ENCODE data around the gene ACBD3. TPM values are rescaled to one million over a fixed set of nuclear protein-coding genes. Genes with fewer than 3 reads are reported as not detected.

The ACBD3 gene
- total RNA-seq, 2 experiments from 2014 or later = 15.0 to 15.7 TPM

- Mint-ChIP-seq H3K36me3 (ENCODE audit: low read depth) (no peaks in the 10 kb centered on the region), H3K4me1 (ENCODE audit: low read depth) (peaks cover 12% of the 10 kb centered on the region), H3K27ac (no peak overlapping the region), H3K27me3 (ENCODE audit: low read depth) (no peaks in the 10 kb centered on the region), H3K4me3 (no peak overlapping the region), H3K9me3 (no peaks in the 10 kb centered on the region)
- intact Hi-C loops (cut with micrococcal nuclease) = no loop called here
- DNase-seq = no peak
- CTCF ChIA-PET = no interaction called here
These were observed 57.3 kb downstream of the ACBD3 start for GRCh38 chr1:226129230-226129629.

DNA sequence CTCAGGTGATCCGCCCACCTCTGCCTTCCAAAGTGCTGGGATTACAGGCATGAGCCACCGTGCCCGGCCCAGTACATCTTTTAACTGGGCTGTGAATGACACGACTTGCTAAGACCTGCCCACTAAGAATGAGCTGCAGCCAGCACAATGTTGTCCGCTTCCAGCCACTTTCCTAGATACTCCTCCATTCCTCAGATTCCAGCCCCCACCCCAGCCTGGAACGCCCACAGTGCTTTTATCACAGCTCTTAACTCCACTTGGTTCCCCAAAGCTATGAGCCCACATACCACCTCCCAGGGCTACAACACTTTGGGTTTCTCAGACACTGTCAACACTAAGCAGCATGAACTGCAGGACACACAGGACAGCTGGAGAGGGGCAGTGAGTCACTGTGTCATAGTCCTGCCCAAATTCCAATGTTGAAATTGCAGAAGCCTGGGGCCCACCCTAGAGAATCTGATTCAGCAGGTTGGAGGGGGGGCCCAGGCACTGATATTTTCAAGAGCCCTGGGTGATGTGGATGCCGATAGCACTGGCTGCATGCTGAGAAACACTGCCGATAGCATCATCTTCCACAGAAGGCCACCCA is 58.0 kb downstream of the ACBD3 start:
- CTCF ChIA-PET = interaction anchor here (0.9 to 1.0 kb wide), 2 partner anchors 69 to 70 kb away, joined by 3 to 4 read pairs; no protein-coding TSS in a partner anchor

GRCh38 chr1:226126824-226127569 is 59.5 kb downstream of the ACBD3 start:
- no peaks in the 10 kb centered on the region for H3K9me3 Mint-ChIP-seq
- intact Hi-C loops (cut with micrococcal nuclease) = no loop called here
- DNase-seq = no peak
- no peak overlapping the region for H3K27ac Mint-ChIP-seq
- no peak overlapping the region for H3K4me3 Mint-ChIP-seq
- H3K36me3 Mint-ChIP-seq (ENCODE audit: low read depth) = no peaks in the 10 kb centered on the region
- H3K27me3 Mint-ChIP-seq (ENCODE audit: low read depth) = no peaks in the 10 kb centered on the region
- CTCF ChIA-PET = interaction anchor here (0.6 to 4.7 kb wide), 8 partner anchors 38 to 555 kb away, joined by 3 to 211 read pairs (median 8); partner anchors contain the start of gene LIN9
- peaks cover 22% of the 10 kb centered on the region for H3K4me1 Mint-ChIP-seq (ENCODE audit: low read depth)

More for the DNA sequence above, 58.0 kb downstream of the ACBD3 start:
- H3K27me3 Mint-ChIP-seq (ENCODE audit: low read depth) = no peaks in the 10 kb centered on the region
- intact Hi-C loops (cut with micrococcal nuclease) = no loop called here
- no peak overlapping the region for H3K4me3 Mint-ChIP-seq
- peaks cover 15% of the 10 kb centered on the region for H3K4me1 Mint-ChIP-seq (ENCODE audit: low read depth)
- DNase-seq = no peak
- H3K36me3 Mint-ChIP-seq (ENCODE audit: low read depth) = no peaks in the 10 kb centered on the region
- H3K27ac Mint-ChIP-seq = no peak overlapping the region
- no peaks in the 10 kb centered on the region for H3K9me3 Mint-ChIP-seq

DNA sequence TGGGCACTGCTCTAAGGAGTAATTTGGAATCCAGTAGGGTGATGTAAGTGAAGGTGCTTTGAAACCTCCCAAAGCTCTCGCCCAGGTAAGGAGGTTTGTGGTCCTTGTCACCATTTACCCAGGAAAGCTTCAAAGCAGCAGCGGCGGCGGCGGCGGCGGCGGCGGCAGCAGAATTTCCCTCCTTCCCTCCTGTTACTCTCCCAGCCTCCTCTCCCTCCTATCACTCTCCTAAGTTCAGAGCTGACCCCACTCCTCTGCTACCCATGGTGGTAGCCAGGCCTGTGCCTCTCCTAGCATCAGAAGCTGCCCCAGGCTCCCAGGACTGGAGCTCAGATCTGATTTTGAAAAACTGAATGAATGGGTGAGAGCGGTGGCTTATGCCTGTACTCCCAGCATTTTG is 60.7 kb downstream of the ACBD3 start:
- H3K4me1 Mint-ChIP-seq (ENCODE audit: low read depth) = peaks cover 25% of the 10 kb centered on the region
- no peak overlapping the region for H3K27ac Mint-ChIP-seq
- no peak overlapping the region for H3K4me3 Mint-ChIP-seq
- H3K9me3 Mint-ChIP-seq = no peaks in the 10 kb centered on the region
- no peak for DNase-seq
- intact Hi-C loops (cut with micrococcal nuclease) = loop anchor here (1.0 kb wide), 6 partner anchors 60 to 482 kb away; partner anchors contain the start of genes ACBD3 and LIN9
- H3K36me3 Mint-ChIP-seq (ENCODE audit: low read depth) = no peaks in the 10 kb centered on the region
- H3K27me3 Mint-ChIP-seq (ENCODE audit: low read depth) = no peaks in the 10 kb centered on the region
- CTCF ChIA-PET = interaction anchor here (0.6 to 4.7 kb wide), 52 partner anchors 8 to 681 kb away, joined by 3 to 211 read pairs (median 5); partner anchors contain the start of genes LIN9 and MIXL1

DNA sequence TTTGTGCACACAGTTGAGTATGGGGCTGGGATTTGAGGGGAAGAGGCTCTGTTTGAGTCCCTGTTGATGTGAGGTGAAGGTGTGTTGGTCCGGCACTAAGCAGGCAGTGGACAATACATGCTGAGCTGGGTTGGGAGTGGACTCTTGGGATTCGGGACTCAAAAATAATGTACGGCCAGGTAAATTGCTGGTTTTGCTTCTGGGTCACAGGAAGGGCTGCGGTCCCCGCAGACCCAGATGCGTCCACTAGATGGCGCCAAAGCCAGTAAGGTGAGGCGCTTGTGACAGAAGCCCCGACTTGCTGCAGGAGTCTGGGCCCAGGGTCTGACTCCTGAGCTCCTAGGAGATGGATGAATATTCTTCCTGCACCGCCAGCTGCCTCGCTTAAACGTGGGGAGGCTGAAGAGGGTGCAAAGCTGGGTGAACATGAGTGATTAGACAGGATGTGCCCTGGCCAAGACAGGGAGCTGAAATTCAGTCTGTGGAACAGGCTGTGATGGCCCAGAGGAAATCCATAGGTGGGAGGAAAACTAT is 61.4 kb downstream of the ACBD3 start:
- CTCF ChIA-PET = interaction anchor here (0.6 to 4.7 kb wide), 49 partner anchors 8 to 644 kb away, joined by 3 to 211 read pairs (median 5); partner anchors contain the start of genes LIN9 and MIXL1
- no peaks in the 10 kb centered on the region for H3K9me3 Mint-ChIP-seq
- intact Hi-C loops (cut with micrococcal nuclease) = loop anchor here (1.0 kb wide), 6 partner anchors 61 to 483 kb away; partner anchors contain the start of genes ACBD3 and LIN9
- H3K27ac Mint-ChIP-seq = no peak overlapping the region
- peaks cover 28% of the 10 kb centered on the region for H3K4me1 Mint-ChIP-seq (ENCODE audit: low read depth)
- no peaks in the 10 kb centered on the region for H3K27me3 Mint-ChIP-seq (ENCODE audit: low read depth)
- peak; percentile 94 for DNase-seq
- no peaks in the 10 kb centered on the region for H3K36me3 Mint-ChIP-seq (ENCODE audit: low read depth)
- H3K4me3 Mint-ChIP-seq = no peak overlapping the region

GRCh38 chr1:226123591-226124471 is 62.7 kb downstream of the ACBD3 start:
- no peak for DNase-seq
- H3K27ac Mint-ChIP-seq = no peak overlapping the region
- H3K27me3 Mint-ChIP-seq (ENCODE audit: low read depth) = no peaks in the 10 kb centered on the region
- intact Hi-C loops (cut with micrococcal nuclease) = loop anchor here (5.0 kb wide), 1 partner anchor 147 kb away; no protein-coding TSS in a partner anchor
- H3K9me3 Mint-ChIP-seq = no peaks in the 10 kb centered on the region
- peaks cover 28% of the 10 kb centered on the region for H3K4me1 Mint-ChIP-seq (ENCODE audit: low read depth)
- CTCF ChIA-PET = interaction anchor here (0.6 to 4.7 kb wide), 14 partner anchors 10 to 232 kb away, joined by 3 to 211 read pairs (median 5); no protein-coding TSS in a partner anchor
- H3K4me3 Mint-ChIP-seq = peak overlapping the region; percentile 76
- H3K36me3 Mint-ChIP-seq (ENCODE audit: low read depth) = no peaks in the 10 kb centered on the region

DNA sequence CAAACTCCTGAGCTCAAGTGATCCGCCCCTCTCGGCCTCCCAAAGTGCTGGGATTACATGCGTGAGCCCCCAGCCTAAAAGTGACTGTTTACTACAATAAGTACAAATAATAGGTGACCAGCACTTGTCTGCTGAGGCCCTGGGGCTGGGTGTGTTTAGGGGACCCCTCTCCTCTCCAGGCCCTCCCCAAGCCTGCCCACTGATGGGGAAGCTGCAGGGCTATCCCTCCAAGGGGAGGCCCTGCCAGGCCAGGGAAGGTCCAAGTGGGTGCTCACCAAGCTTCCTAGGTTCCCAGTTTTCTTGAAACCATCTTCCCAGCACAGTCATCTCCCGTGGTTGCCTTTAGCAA is 63.4 kb downstream of the ACBD3 start:
- H3K27me3 Mint-ChIP-seq (ENCODE audit: low read depth) = no peaks in the 10 kb centered on the region

GRCh38 chr1:226121587-226122400 is 64.7 kb downstream of the ACBD3 start:
- Mint-ChIP-seq H3K9me3 (no peaks in the 10 kb centered on the region), H3K27me3 (ENCODE audit: low read depth) (no peaks in the 10 kb centered on the region), H3K4me3 (peak overlapping the region; percentile 76), H3K36me3 (ENCODE audit: low read depth) (no peaks in the 10 kb centered on the region), H3K4me1 (ENCODE audit: low read depth) (peaks cover 22% of the 10 kb centered on the region), H3K27ac (peak overlapping the region; percentile 50)
- intact Hi-C loops (cut with micrococcal nuclease) = loop anchor here (1.0 to 5.0 kb wide), 7 partner anchors 12 to 646 kb away; partner anchors contain the start of genes PYCR2 and SDE2
- CTCF ChIA-PET = interaction anchor here (0.6 to 5.2 kb wide), 6 partner anchors 11 to 187 kb away, joined by 3 to 51 read pairs (median 10); partner anchors contain the start of gene LIN9
- DNase-seq = peak; percentile 68

More for the DNA sequence above, 63.4 kb downstream of the ACBD3 start:
- Mint-ChIP-seq H3K9me3 (no peaks in the 10 kb centered on the region), H3K4me1 (ENCODE audit: low read depth) (peaks cover 28% of the 10 kb centered on the region), H3K4me3 (peak overlapping the region; percentile 76), H3K27ac (no peak overlapping the region), H3K36me3 (ENCODE audit: low read depth) (no peaks in the 10 kb centered on the region)
- CTCF ChIA-PET = interaction anchor here (0.7 to 4.7 kb wide), 11 partner anchors 10 to 209 kb away, joined by 3 to 211 read pairs (median 4); no protein-coding TSS in a partner anchor
- intact Hi-C loops (cut with micrococcal nuclease) = loop anchor here (5.0 kb wide), 1 partner anchor 146 kb away; no protein-coding TSS in a partner anchor
- DNase-seq = no peak

- intact Hi-C loops (cut with micrococcal nuclease) = loop anchor here (1.0 to 5.0 kb wide), 6 partner anchors 12 to 646 kb away; partner anchors contain the start of gene PYCR2
- peak overlapping the region; percentile 74 for H3K4me3 Mint-ChIP-seq
These were observed 65.4 kb downstream of the ACBD3 start for GRCh38 chr1:226121049-226121586.

GRCh38 chr1:226120398-226120797 is 66.1 kb downstream of the ACBD3 start:
- no peak for DNase-seq
- CTCF ChIA-PET = interaction anchor here (0.6 to 5.2 kb wide), 13 partner anchors 9 to 189 kb away, joined by 3 to 51 read pairs (median 4); partner anchors contain the start of genes H3-3A and LIN9
- Mint-ChIP-seq H3K9me3 (no peaks in the 10 kb centered on the region), H3K27me3 (ENCODE audit: low read depth) (no peaks in the 10 kb centered on the region), H3K4me1 (ENCODE audit: low read depth) (peaks cover 22% of the 10 kb centered on the region), H3K27ac (no peak overlapping the region), H3K4me3 (peak overlapping the region; percentile 74), H3K36me3 (ENCODE audit: low read depth) (no peaks in the 10 kb centered on the region)
- intact Hi-C loops (cut with micrococcal nuclease) = loop anchor here (5.0 kb wide), 1 partner anchor 143 kb away; no protein-coding TSS in a partner anchor

More at GRCh38 chr1:226121049-226121586, 65.4 kb downstream of the ACBD3 start:
- H3K4me1 Mint-ChIP-seq (ENCODE audit: low read depth) = peaks cover 22% of the 10 kb centered on the region
- DNase-seq = no peak
- H3K9me3 Mint-ChIP-seq = no peaks in the 10 kb centered on the region
- H3K36me3 Mint-ChIP-seq (ENCODE audit: low read depth) = no peaks in the 10 kb centered on the region
- peak overlapping the region; percentile 81 for H3K27ac Mint-ChIP-seq
- CTCF ChIA-PET = interaction anchor here (0.8 to 5.2 kb wide), 12 partner anchors 10 to 188 kb away, joined by 3 to 51 read pairs (median 4); partner anchors contain the start of genes H3-3A and LIN9
- H3K27me3 Mint-ChIP-seq (ENCODE audit: low read depth) = no peaks in the 10 kb centered on the region

All from activated naive CD4-positive, alpha-beta T cell treated with anti-CD3 and anti-CD28 coated beads for 36 hours (primary cell).